Mucosa of descending colon (tissue), 3 donors: Measurements from ENCODE around the gene VPS72. TPM values are rescaled to one million over a fixed set of nuclear protein-coding genes. Genes with fewer than 3 reads are reported as not detected.

Experiments
- ATAC-seq: fragments of 200-7000 bp; cut with Tn5 transposase; one replicate; pipeline ENCODE4 v1.9.1; 2020; ENCODE audit warnings: mild to moderate bottlenecking, moderate library complexity
- DNase-seq, 3 donors: peaks; one replicate each; pipeline ENCODE4 v3.0.0-alpha.2; 2020
- H3K36me3 ChIP-seq: fragments of 200-600 bp; one replicate; pipeline ENCODE4 v1.8.0; 2021; ENCODE audit warnings: low read depth, mild to moderate bottlenecking
- H3K4me1 ChIP-seq: fragments of 200-600 bp; one replicate; pipeline ENCODE4 v1.8.0; 2021; ENCODE audit warnings: low read depth, mild to moderate bottlenecking
- H3K4me3 ChIP-seq: fragments of 200-600 bp; one replicate; pipeline ENCODE4 v1.8.0; 2021; ENCODE audit warnings: mild to moderate bottlenecking
- H3K9me3 ChIP-seq: fragments of 200-600 bp; one replicate; pipeline ENCODE4 v1.8.0; 2021; ENCODE audit warnings: mild to moderate bottlenecking
- intact Hi-C, 2 donors: fragments of 100-400 bp; cut with DNase I in 1 of 2; cut with micrococcal nuclease in 1 of 2; formaldehyde crosslinking; loops; one replicate each; pipeline versions ENCODE4 v1.11.0 to v1.11.1; 2022; cut with DNase I, micrococcal nuclease
- total RNA-seq, 3 donors: library from RNA; stranded (reverse); fragmentation: NEBNext Ultra II Directional in 2 of 3; extraction: Animal tissue kit (Norgen Biotek cat#: 25700) in 2 of 3; gene quantifications; one replicate each; pipeline versions ENCODE4 v1.2.1 to v1.2.4, GENCODE V29; 2021 to 2023
- TF ChIP-seq, protein P1 (sequence below): fragments of 200-600 bp; IDR thresholded peaks from one replicate; pipeline ENCODE4 v1.8.0; 2022; ENCODE audit warnings: antibody characterized with exemption, mild to moderate bottlenecking
- donor health status: DM: no; HTN: no; CAD: no; lungs with moderate emphysema.
- donor health status: DM: no; HTN: no; CAD: no.
- donor health status: DM: no; HTN: yes; CAD: no.

The VPS72 gene
- total RNA-seq, 3 donors from 2014 or later, result 32.1 to 56.5 (median 35.3) TPM

DNA sequence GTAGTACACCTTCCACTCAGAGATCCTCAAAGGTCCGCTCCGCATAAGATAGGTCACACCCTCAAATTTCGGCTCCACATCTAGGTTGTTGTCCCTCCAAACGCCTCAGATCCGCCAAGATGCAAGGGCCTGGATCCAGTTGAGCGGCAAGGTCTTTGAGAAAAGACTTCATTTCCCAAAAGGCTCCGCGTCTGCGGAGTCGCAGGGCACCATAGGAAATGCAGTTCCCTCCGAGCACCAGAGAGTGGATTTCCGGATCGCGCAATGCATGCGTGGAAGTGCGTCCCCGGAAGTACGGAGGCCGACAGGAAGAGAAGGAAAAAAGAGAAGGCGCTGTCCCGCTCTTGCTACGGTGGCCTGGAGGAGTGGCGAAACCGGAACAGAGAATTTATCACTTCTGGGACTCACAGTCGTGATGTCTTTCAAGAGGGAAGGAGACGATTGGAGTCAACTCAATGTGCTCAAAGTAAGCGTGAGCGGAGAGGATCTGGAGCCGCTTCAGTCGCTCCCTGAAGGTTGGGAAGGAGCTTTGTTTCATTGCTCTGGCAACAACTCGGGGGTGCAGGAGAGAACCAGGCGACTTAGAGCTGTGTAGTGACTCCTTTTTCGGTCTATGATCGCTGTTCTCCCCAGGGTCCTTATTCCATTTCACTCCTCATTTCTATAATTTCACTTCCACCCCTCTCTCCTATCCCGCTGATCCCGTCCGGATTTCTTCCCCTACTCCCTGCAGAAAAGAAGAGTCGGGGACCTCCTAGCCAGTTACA lies 24.1 kb downstream of the VPS72 start, which contains the start of the genes LYSMD1 and SCNM1:
LYSMD1 (minus strand) TSS at position 165 of the 767 bp plus-strand sequence. CDS start 644 bp downstream, outside the sequence.
SCNM1 (plus strand) TSS at position 407 of the 767 bp plus-strand sequence; CDS start at position 416, 9 bp downstream.
- TF ChIP-seq, protein P1, sequence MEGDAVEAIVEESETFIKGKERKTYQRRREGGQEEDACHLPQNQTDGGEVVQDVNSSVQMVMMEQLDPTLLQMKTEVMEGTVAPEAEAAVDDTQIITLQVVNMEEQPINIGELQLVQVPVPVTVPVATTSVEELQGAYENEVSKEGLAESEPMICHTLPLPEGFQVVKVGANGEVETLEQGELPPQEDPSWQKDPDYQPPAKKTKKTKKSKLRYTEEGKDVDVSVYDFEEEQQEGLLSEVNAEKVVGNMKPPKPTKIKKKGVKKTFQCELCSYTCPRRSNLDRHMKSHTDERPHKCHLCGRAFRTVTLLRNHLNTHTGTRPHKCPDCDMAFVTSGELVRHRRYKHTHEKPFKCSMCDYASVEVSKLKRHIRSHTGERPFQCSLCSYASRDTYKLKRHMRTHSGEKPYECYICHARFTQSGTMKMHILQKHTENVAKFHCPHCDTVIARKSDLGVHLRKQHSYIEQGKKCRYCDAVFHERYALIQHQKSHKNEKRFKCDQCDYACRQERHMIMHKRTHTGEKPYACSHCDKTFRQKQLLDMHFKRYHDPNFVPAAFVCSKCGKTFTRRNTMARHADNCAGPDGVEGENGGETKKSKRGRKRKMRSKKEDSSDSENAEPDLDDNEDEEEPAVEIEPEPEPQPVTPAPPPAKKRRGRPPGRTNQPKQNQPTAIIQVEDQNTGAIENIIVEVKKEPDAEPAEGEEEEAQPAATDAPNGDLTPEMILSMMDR, result no peak
- H3K9me3 ChIP-seq, result no peaks in the 10 kb centered on the region
- peaks cover 11% of the 10 kb centered on the region for H3K4me1 ChIP-seq
- H3K36me3 ChIP-seq, result no peaks in the 10 kb centered on the region
- intact Hi-C loops, result no loop called here
- ATAC-seq, result peak; percentile 98
- peak; percentile 95 to 99 (median 97) for DNase-seq
- peak within 1 kb of the TSS; percentile 42 for H3K4me3 ChIP-seq

DNA sequence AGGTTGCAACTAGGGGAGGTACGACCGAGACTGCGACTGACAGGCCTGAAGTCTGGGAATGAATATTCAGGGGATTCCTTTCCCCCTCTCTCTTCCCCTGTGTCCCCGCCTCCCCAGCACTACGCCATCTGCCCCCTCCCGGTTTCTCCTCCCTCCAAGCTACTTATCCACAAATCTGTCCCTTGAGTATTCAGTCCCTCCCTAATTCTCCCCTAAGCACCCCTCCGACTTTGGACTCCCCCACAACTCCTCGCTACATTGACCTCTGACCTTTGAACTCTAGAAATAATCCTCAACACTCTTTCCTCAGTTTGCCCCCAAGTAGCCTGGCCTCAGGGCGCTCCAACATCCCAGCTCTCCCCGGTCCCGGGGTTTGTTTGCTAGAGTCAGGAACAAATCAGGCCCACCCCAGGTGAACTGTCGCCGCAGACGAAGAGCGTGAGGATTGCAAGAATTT lies 24.7 kb downstream of the VPS72 start:
- TF ChIP-seq, protein P1, result no peak
- peak; percentile 48 to 68 (median 50) for DNase-seq
- Histone ChIP-seq H3K4me1 (peaks cover 11% of the 10 kb centered on the region), H3K4me3 (peak overlapping the region; percentile 42), H3K9me3 (no peaks in the 10 kb centered on the region), H3K36me3 (no peaks in the 10 kb centered on the region)
- ATAC-seq, result peak; percentile 31
- intact Hi-C loops, result no loop called here

DNA sequence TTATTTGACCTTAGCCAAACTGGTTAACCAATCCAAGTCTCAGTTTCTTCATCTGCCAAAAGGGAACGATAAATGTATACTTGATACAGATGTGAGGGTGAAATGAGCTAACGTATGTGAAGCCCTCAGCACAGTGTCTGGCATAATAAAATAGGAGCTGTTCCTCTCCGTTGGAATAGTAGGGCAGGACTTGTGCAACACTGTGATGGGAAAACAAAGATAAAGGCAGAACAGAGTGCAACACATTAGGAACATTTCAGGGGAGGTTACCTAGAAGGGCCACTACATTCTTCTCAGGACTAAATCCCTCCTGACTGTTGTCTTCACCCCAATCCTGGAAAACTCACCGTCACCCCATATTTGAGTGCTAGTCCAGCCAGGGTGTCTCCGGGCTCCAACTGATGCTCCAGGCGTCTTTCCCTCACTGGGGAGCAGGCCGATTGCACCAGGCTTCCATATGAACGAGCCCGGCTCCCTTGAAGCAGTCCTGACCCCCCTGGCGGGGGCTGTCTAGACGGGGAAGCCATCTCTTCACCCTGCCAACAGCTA lies 25.2 kb downstream of the VPS72 start:
- DNase-seq (peak in 1 of 3 donors; percentile 65), ATAC-seq (no peak)
- Histone ChIP-seq H3K4me3 (peak overlapping the region; percentile 42), H3K4me1 (peaks cover 11% of the 10 kb centered on the region), H3K9me3 (no peaks in the 10 kb centered on the region), H3K36me3 (no peaks in the 10 kb centered on the region)
- intact Hi-C loops, result no loop called here
- TF ChIP-seq, protein P1, result no peak

DNA sequence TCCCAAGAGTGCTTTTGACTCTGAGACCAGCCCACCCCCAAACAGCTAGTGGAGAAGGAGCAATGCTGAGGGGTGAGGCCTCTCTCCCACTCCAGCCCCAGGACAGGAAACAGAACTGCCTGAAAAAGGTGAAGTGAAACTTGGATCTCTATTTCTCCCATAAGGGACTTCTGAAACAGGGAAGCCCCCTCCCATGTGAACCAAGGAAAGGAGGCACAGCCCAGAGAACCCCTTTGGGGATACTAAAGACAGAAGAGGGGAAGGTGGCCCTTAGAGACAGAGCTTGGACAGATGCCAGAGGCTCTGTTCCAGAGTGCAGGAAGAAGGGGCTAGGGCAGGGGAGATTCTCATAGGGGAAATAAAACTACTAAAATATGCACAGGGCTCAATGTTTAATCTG lies 30.6 kb downstream of the VPS72 start:
- intact Hi-C loops, result no loop called here
- peaks cover 4% of the 10 kb centered on the region for H3K4me1 ChIP-seq
- H3K4me3 ChIP-seq, result no peak overlapping the region
- TF ChIP-seq, protein P1, result no peak
- DNase-seq (no peak), ATAC-seq (no peak)
- no peaks in the 10 kb centered on the region for H3K9me3 ChIP-seq
- no peaks in the 10 kb centered on the region for H3K36me3 ChIP-seq

- Histone ChIP-seq H3K4me1 (peaks cover 4% of the 10 kb centered on the region), H3K4me3 (no peak overlapping the region), H3K36me3 (no peaks in the 10 kb centered on the region), H3K9me3 (no peaks in the 10 kb centered on the region)
- DNase-seq, result peak in 1 of 3 donors; percentile 56
- ATAC-seq, result no peak
- TF ChIP-seq, protein P1, result no peak
- intact Hi-C loops, result no loop called here
Measured at GRCh38 chr1:151158751-151159251, 31.2 kb downstream of the VPS72 start.
